GM18507 (cell line): ENCODE measurements around the gene ARMC9.

Experiments
- DNase-seq: peaks from one replicate; pipeline ENCODE4 v3.0.0; 2011; ENCODE audit warnings: low read depth; ENCODE audit not compliant: insufficient read length; ENCODE audit errors: extremely low spot score
- FAIRE-seq: peaks from 2 replicates; lab custom pipeline; 2011; peaks lifted over from hg19 to GRCh38; lab: Jason Lieb, UNC

Gene ARMC9

DNA sequence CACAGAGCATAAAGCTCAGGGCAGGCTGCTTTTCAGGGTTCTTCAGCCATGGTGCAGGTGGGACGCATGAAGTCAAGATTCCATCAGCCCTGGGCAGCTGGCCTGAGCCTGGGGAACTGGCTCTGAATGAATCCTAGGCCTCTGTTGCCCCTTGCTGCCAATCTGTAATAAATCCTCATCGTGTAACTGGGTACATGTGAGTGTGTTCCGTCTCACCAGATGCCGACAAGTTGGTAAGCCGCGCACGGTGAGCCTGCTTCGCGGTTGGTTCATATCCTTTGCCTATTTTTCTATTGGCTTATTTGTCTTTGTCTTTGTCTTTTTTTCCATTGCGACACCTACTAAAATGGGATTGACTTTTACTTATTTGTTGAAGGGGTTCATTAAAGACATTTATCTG, 224.7 kb downstream of the ARMC9 start:
- DNase-seq (no peak), FAIRE-seq (no peak)
